ENCODE data around the gene TMC1. TPM values are rescaled to one million over a fixed set of nuclear protein-coding genes. Genes with fewer than 3 reads are reported as not detected.

TMC1 gene
- total and polyA plus RNA-seq, 8 donors, result 0.33 to 0.73 TPM; not detected in 6

DNA sequence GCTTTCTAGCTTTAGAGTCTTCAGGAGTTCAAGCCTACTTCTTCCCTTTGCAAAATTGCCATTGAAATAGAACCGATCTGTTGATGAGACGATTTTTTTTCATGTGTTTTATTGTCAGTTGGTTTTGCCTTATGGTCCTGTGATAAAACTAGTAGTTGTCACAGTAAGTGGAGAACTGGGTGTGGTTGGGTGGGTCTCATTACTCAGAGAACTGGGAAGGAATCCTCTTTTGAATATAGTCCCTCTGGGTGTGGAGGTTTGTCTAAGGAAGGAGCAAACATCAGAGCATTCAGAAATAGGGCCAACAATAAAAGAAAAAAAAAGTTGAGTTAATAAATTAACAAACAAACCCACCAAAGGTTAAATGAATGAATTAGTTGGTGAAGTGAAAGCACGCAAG, 362.5 kb downstream of the TMC1 start:
- Histone ChIP-seq H3K9me3 (no peaks in the 10 kb centered on the region), H3K27me3 (no peaks in the 10 kb centered on the region), H3K4me3 (no peak overlapping the region), H3K36me3 (peaks cover 0 to 12% (median 1%) of the 10 kb centered on the region in 4 donors), H3K27ac (no peak overlapping the region), H3K4me1 (peaks cover 0 to 5% (median 2%) of the 10 kb centered on the region in 4 donors)
- no peak for DNase-seq
- TF ChIP-seq, protein P1, sequence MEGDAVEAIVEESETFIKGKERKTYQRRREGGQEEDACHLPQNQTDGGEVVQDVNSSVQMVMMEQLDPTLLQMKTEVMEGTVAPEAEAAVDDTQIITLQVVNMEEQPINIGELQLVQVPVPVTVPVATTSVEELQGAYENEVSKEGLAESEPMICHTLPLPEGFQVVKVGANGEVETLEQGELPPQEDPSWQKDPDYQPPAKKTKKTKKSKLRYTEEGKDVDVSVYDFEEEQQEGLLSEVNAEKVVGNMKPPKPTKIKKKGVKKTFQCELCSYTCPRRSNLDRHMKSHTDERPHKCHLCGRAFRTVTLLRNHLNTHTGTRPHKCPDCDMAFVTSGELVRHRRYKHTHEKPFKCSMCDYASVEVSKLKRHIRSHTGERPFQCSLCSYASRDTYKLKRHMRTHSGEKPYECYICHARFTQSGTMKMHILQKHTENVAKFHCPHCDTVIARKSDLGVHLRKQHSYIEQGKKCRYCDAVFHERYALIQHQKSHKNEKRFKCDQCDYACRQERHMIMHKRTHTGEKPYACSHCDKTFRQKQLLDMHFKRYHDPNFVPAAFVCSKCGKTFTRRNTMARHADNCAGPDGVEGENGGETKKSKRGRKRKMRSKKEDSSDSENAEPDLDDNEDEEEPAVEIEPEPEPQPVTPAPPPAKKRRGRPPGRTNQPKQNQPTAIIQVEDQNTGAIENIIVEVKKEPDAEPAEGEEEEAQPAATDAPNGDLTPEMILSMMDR (IDR thresholded peaks at IDR 0.05), result no peak
- TF ChIP-seq EP300 (IDR thresholded peaks at IDR 0.05) (no peak), POLR2A (IDR thresholded peaks at IDR 0.05) (no peak), POLR2AphosphoS5 (IDR thresholded peaks at IDR 0.05) (no peak)
- intact Hi-C loops (cut with DNase I; ENCODE audit: low total_unique reads), result no loop called here
- WGBS, 5 donors, result 67 to 90% (median 85%) methylated on average over 3 of the region's 3 CpGs

DNA sequence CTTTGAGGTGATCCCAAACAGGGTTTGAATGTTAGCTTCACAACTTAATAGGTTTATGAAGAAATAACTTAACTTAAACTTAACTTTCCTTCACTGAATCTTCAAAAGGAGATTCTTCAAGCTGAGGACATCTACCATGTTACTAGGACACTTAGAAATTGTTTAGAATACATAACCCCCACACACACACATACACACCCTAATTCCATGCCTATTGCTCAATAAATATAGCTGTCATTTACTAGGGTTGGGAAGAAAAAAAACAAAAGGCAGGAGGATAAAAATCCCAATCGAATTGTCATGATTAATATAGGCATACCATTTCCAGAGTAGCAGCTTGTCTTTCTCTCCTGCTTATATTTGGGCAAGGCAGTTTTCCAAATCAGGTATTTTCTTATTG, 363.1 kb downstream of the TMC1 start:
- DNase-seq, result no peak
- no peaks in the 10 kb centered on the region for H3K27me3 ChIP-seq
- H3K27ac ChIP-seq, result no peak overlapping the region
- peaks cover 0 to 18% (median 8%) of the 10 kb centered on the region in 4 donors for H3K36me3 ChIP-seq
- no peaks in the 10 kb centered on the region for H3K9me3 ChIP-seq
- peaks cover 0 to 5% (median 2%) of the 10 kb centered on the region in 4 donors for H3K4me1 ChIP-seq
- TF ChIP-seq, protein P1 (IDR thresholded peaks at IDR 0.05), result no peak
- no peak for TF ChIP-seq POLR2AphosphoS5 (IDR thresholded peaks at IDR 0.05)
- TF ChIP-seq EP300 (IDR thresholded peaks at IDR 0.05), result no peak
- TF ChIP-seq POLR2A (IDR thresholded peaks at IDR 0.05), result no peak
- intact Hi-C loops (cut with DNase I; ENCODE audit: low total_unique reads), result no loop called here
- 50 to 89% (median 67%) methylated on average over 1 of the region's 1 CpG for whole genome bisulfite sequencing, 5 donors
- no peak overlapping the region for H3K4me3 ChIP-seq

Other genes starting within 250 kb of the TMC1 start
- 100 to 1,000 TPM; 190 to 644 (median 254) TPM for gene ZFAND5, start 156.4 kb upstream of the TMC1 start, total RNA-seq
- 100 to 1,000 TPM in 1 of 3 donors, 10 to 100 TPM in 2; 63.4 to 124 (median 83.9) TPM for gene ZFAND5, start 156.4 kb upstream of the TMC1 start, polyA plus RNA-seq

Measured in stomach (tissue), 9 donors.